K562 (cell line): ENCODE data around the gene CD84. TPM values are rescaled to one million over a fixed set of nuclear protein-coding genes. Genes with fewer than 3 reads are reported as not detected.
A peak's percentile ranks its signal among the peaks of the same experiment; 100 is the strongest.

Source experiments
- ARNT ChIP-seq, 2 experiments: fragments of 450-650 bp; IDR thresholded peaks; 2 replicates each; pipeline ENCODE4 v1.6.1; 2016; ENCODE audit warnings: mild to moderate bottlenecking in 1 of 2
- CBFA2T3 ChIP-seq: fragments of 450-650 bp; IDR thresholded peaks from 2 replicates; pipeline ENCODE4 v1.6.1; 2017
- CCNT2 ChIP-seq: IDR thresholded peaks from 2 replicates; pipeline ENCODE4 v1.6.1; 2011; ENCODE audit warnings: borderline replicate concordance, low read depth, mild to moderate bottlenecking, moderate library complexity, mixed read lengths, low read length; ENCODE audit not compliant: insufficient read length; ENCODE audit errors: extremely low read depth
- DIDO1 ChIP-seq: fragments of 450-650 bp; IDR thresholded peaks from 2 replicates; pipeline ENCODE4 v1.6.1; 2016; ENCODE audit warnings: low read depth, missing biosample characterization, missing genetic modification characterization
- E2F3 ChIP-seq: fragments of 250-450 bp; sonication (Bioruptor Pico); IDR thresholded peaks from 2 replicates; pipeline ENCODE4 v1.4.0; 2020; ENCODE audit warnings: mild to moderate bottlenecking
- ESRRA ChIP-seq: fragments of 450-650 bp; IDR thresholded peaks from 2 replicates; pipeline ENCODE4 v1.6.1; 2014; ENCODE audit warnings: low read depth, mild to moderate bottlenecking, moderate library complexity, borderline replicate concordance
- FOXA3 ChIP-seq, 2 experiments: fragments of 450-650 bp in 1 of 2; sonication (generic) in 1 of 2; formaldehyde crosslinking; IDR thresholded peaks in 1 of 2; conservative IDR thresholded peaks in 1 of 2; 2 replicates each; pipeline versions ENCODE4 v1.4.0 to v1.8.0; 2020 to 2022; ENCODE audit warnings: mild to moderate bottlenecking in 2 of 2, missing genetic modification reagents in 1 of 2
- HDAC8 ChIP-seq: fragments of 450-650 bp; IDR thresholded peaks from 2 replicates; pipeline ENCODE4 v1.6.1; 2016; ENCODE audit warnings: mild to moderate bottlenecking, missing genetic modification characterization, moderate library complexity, missing compliant biosample characterization
- ILF3 ChIP-seq: fragments of 450-650 bp; IDR thresholded peaks from 2 replicates; pipeline ENCODE4 v1.6.1; 2018; ENCODE audit warnings: antibody characterized with exemption, mild to moderate bottlenecking, moderate library complexity, borderline replicate concordance
- NCOR1 ChIP-seq: fragments of 450-650 bp; IDR thresholded peaks from 2 replicates; pipeline ENCODE4 v1.6.1; 2016; ENCODE audit warnings: mild to moderate bottlenecking, moderate library complexity
- NONO ChIP-seq, 2 experiments: fragments of 200-400 bp in 1 of 2; fragments of 450-650 bp in 1 of 2; formaldehyde crosslinking in 1 of 2; IDR thresholded peaks; 2 replicates each; pipeline ENCODE4 v1.6.1; 2017; ENCODE audit warnings: low read depth in 2 of 2, mild to moderate bottlenecking in 2 of 2, moderate library complexity in 2 of 2, low read length in 1 of 2
- NR1H2 ChIP-seq: sonication (generic); formaldehyde crosslinking; IDR thresholded peaks from 2 replicates; pipeline ENCODE4 v1.4.0; 2020; ENCODE audit warnings: mild to moderate bottlenecking, missing genetic modification reagents
- SRSF3 ChIP-seq: fragments of 200-400 bp; formaldehyde crosslinking; IDR thresholded peaks from 2 replicates; pipeline ENCODE4 v1.6.1; 2016; ENCODE audit warnings: mild to moderate bottlenecking, low read length, moderate library complexity; ENCODE audit not compliant: insufficient read depth
- VEZF1 ChIP-seq: fragments of 200-800 bp; sonication (Bioruptor generic); IDR thresholded peaks from 2 replicates; pipeline ENCODE4 v1.6.1; 2017; ENCODE audit warnings: missing genetic modification characterization, missing compliant biosample characterization
- ZNF551 ChIP-seq: fragments of 250-450 bp; sonication (Bioruptor Pico); IDR thresholded peaks from 2 replicates; pipeline ENCODE4 v1.5.0; 2021; ENCODE audit warnings: mild to moderate bottlenecking, moderate library complexity
- ZNF592 ChIP-seq: fragments of 450-650 bp; IDR thresholded peaks from 2 replicates; pipeline ENCODE4 v1.6.1; 2017; ENCODE audit warnings: antibody characterized with exemption, mild to moderate bottlenecking
- ZNF75A ChIP-seq: fragments of 450-650 bp; formaldehyde crosslinking; IDR thresholded peaks from 2 replicates; pipeline ENCODE4 v1.4.0; 2020; ENCODE audit warnings: mild to moderate bottlenecking
- polyA plus RNA-seq, 8 experiments: library from polyadenylated mRNA; depleted of rRNA in 4 of 8; stranded (reverse) in 5 of 8; unstranded in 3 of 8; fragments of >200 nt; fragmentation: Nextera tagmentation in 2 of 8; fragmentation: Illumina TruSeq in 1 of 8; extraction: Ambion mirVana in 2 of 8; extraction: Trizol in 1 of 8; gene quantifications; 2 replicates each; pipeline versions ENCODE4 v1.2.1 to v1.2.3, GENCODE V29; 2011 to 2014; ENCODE audit warnings: inconsistent platforms in 1 of 8, missing spikeins in 1 of 8
- total RNA-seq, 7 experiments: library from RNA; depleted of rRNA in 6 of 7; stranded (reverse); fragments of >200 nt in 6 of 7; fragmentation: Illumina TruSeq in 2 of 7; extraction: Trizol in 2 of 7; gene quantifications; 2 replicates each; pipeline versions ENCODE4 v1.2.1 to v1.2.3, GENCODE V29; 2011 to 2021; ENCODE audit warnings: low replicate concordance in 1 of 7
- TF ChIP-seq, protein P1 (sequence below): fragments of 250-450 bp; sonication (Bioruptor Pico); IDR thresholded peaks from 2 replicates; pipeline ENCODE4 v1.4.0; 2020; ENCODE audit warnings: mild to moderate bottlenecking
- TF ChIP-seq, protein P2 (sequence below), 2 experiments: fragments of 450-650 bp; conservative IDR thresholded peaks; 2 replicates each; pipeline ENCODE4 v1.6.1; 2017; ENCODE audit warnings: mild to moderate bottlenecking in 2 of 2, moderate library complexity in 2 of 2

Gene CD84
- total and polyA plus RNA-seq, 9 of the 15 experiments (the other 6 are each of a cell fraction or from before 2014, with no cell fraction given) = 0.82 to 6.8 (median 2.0) TPM

GRCh38 chr1:160558660-160559380, 20.5 kb downstream of the CD84 start (continued):
- TF ChIP-seq NR1H2 (CRISPR knock-in tag) (no peak), CCNT2 (no peak), DIDO1 (tag) (no peak), HDAC8 (tag) (no peak), ZNF75A (CRISPR knock-in tag) (no peak), E2F3 (CRISPR knock-in tag) (no peak), ZNF551 (no peak), NONO (IDR thresholded peaks at IDR 0.05; ENCODE audit: low read depth in 2 of 2, low read length in 1 of 2) (no peak), ARNT (IDR thresholded peaks at IDR 0.05) (no peak), ZNF592 (peak; percentile 37; the same call in 1 of the 2 replicates), SRSF3 (no peak), CBFA2T3 (peak; percentile 44), ILF3 (no peak), VEZF1 (CRISPR knock-in tag) (no peak), ESRRA (peak; percentile 78; the same call in 1 of the 2 replicates), NCOR1 (peak; percentile 7; the same call in 1 of the 2 replicates), FOXA3 (CRISPR knock-in tag; conservative IDR thresholded peaks at IDR 0.05 in 1 of 2, IDR thresholded peaks at IDR 0.05 in 1 of 2) (peak in 1 of 2 experiments; percentile 65; a peak in 2 of 4 replicates)
- TF ChIP-seq, protein P1, sequence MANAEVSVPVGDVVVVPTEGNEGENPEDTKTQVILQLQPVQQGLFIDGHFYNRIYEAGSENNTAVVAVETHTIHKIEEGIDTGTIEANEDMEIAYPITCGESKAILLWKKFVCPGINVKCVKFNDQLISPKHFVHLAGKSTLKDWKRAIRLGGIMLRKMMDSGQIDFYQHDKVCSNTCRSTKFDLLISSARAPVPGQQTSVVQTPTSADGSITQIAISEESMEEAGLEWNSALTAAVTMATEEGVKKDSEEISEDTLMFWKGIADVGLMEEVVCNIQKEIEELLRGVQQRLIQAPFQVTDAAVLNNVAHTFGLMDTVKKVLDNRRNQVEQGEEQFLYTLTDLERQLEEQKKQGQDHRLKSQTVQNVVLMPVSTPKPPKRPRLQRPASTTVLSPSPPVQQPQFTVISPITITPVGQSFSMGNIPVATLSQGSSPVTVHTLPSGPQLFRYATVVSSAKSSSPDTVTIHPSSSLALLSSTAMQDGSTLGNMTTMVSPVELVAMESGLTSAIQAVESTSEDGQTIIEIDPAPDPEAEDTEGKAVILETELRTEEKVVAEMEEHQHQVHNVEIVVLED = no peak
- TF ChIP-seq, protein P2, sequence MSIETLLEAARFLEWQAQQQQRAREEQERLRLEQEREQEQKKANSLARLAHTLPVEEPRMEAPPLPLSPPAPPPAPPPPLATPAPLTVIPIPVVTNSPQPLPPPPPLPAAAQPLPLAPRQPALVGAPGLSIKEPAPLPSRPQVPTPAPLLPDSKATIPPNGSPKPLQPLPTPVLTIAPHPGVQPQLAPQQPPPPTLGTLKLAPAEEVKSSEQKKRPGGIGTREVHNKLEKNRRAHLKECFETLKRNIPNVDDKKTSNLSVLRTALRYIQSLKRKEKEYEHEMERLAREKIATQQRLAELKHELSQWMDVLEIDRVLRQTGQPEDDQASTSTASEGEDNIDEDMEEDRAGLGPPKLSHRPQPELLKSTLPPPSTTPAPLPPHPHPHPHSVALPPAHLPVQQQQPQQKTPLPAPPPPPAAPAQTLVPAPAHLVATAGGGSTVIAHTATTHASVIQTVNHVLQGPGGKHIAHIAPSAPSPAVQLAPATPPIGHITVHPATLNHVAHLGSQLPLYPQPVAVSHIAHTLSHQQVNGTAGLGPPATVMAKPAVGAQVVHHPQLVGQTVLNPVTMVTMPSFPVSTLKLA (conservative IDR thresholded peaks at IDR 0.05) = no peak
